Stimulated activated CD4-positive, alpha-beta T cell treated with anti-CD3 and anti-CD28 coated beads, TNF-alpha, amount 100 ng/mL, for 48 hours (primary cell): ENCODE measurements around the gene LMAN1.

ENCODE experiments used
- DNase-seq, 3 donors: peaks; one replicate each; pipeline ENCODE4 v3.0.0-alpha.2; 2020; ENCODE audit warnings: low read depth in 3 of 3

LMAN1 gene

DNA sequence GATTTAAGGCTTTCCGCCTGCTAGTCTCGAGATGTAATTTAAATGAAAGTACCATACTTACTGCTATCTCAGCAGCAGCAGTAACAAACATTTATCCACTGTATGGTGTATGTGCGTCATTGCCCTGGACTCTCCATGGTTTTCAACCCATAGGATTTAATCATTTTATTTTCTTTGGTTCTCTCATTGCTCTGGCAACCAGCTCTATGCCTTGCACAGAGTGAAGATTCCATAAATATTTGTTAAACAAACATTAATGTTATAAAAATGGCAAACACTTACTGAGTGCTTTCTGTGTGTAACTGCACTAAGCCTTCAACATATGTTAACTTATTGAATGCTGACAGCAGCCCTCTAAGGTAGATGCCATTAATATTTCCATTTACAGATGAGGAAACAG, 1.3 kb upstream of the LMAN1 start:
- DNase-seq = no peak

DNA sequence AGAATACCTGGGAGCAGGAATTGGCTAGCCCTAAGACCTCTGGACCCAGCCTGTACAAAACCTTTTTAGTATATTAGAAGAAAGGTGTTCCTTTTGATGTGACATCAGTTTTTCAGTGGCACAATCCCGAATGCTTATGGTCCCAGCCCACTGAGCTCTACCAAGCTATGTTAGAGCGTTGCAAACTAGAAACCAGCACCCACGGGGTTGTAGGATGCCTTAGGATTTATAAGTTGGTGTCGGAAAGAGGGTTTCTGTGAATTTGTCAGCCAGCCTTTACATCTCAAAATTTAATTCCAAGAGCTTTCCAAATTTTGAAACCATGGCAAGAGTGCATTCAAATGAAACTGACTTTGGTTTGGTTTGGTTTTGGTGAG, 499 bp upstream of the LMAN1 start:
- no peak for DNase-seq

DNA sequence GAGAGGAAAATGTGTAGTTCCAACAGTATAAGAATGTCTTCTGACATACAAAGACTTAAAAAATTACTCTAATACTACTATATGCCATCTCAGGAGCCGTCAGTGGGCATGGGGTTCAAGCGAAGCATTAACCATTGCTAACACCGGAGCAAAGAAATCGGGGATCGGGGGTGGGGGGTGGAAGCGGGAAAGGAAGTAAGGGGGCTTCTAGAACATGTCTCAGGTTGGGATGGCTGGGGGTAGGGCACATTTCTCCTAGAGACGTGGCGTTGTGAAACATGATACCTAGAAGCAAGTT, 702 bp downstream of the LMAN1 start:
- peak in 1 of 3 donors; percentile 7 for DNase-seq

DNA sequence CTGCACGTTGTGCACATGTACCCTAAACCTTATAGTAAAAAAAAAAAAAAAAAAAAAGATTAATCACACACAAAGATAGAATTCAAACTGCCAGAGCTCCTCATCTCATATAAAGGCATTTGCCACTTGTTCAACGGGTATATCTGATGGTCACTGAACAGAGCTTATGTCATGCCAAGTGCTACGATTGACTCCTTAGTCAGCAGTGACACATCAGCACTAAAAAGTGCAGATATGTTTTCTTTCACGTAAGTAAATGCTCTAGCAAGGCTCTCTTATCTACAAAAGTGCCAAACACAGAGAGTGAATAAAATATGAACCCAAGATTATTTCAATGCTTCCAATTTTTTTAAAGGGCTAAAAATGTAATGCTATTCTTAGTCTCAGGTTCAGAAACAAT, 1.1 kb downstream of the LMAN1 start:
- DNase-seq = no peak

DNA sequence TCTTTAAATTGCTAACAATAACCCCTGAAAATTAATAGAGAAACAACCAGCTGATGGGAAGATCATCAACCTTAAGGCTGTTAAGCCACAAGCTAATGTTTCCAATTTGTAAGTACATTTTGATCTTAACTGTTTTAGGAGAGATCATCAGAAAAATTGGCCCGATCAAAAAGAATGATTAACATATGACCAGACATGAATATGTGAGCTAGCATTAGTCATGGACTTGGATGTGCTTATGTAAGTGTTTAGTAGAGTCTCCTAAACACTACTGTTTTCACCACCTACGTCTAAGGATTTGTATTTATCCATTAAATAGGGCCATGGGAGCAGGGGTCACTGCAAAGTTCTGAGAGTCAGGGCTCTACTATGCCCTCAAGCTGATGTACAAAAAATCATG, 4.3 kb downstream of the LMAN1 start:
- no peak for DNase-seq

DNA sequence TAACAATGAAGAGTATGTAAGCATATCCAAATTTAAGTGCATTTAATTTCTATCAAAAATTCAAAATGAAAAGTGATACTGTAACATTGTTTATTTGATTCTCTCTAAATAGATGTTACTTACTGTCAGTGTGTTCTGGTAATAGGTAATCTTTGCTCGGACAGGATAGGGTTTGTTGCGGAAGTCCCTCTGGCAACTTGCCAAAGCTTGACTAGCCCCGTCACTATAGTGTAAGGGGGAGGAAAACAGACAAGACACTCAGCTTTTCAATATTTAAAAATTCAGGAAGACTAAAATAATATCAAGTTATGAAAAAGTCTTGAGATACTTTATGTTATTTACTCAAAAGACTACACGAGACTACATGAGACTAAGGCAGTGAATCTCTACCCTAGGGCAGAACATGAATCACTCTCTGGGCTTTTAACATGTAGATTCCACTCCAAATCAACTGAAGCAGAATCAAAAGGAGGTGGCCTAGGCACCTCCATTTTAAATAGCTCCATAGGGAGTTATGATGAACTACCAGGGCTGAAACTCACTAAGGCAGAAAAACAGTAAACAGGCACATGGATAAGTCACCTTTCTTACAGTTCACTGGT, 5.9 kb downstream of the LMAN1 start:
- DNase-seq = no peak

DNA sequence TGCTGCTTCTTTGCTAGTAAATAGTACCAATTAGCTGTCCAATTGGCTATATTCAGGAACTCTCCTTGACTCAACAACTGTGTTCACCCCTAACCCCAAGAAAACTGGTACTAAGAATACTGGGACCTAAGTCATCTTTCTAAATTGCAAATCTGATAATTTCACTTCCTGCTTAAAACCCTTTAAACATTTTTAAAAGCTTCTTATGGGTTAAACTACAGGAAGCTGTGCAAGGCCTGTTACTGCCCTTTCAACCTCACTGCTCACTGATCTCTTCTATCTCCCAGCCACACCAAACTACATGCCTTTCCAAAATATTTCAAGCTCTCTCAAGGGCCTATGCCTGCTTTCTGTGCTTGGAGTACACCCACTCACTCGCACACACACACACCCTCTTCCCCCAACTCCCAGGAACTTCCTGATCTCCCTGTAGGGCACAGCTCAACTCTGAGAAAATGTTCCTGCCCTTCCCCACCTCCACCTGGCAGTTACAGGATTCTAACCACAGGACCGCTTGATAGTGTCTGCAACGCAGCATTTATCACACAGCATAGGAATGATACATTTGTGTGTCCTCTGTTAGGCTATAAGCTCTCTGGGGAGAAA, 6.7 kb downstream of the LMAN1 start:
- no peak for DNase-seq

DNA sequence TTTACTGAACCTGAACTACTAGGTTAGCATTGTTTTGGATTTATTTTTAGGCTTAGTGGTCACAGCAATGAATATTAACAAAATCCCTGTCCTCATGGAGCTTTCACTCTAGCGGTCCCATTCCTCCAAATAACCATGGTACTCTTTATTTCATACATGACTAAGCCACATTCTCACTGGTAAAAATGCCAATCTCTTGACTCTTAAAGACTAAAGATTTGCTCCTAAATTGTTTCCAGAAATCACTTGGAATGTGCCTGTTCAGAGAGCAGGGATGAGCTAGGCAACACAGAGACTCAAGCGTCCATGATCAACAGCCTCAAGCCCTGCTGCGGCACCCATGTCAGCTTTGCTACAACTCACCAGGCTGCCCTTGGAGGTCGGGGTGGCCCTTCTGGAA, 13.5 kb downstream of the LMAN1 start:
- no peak for DNase-seq

DNA sequence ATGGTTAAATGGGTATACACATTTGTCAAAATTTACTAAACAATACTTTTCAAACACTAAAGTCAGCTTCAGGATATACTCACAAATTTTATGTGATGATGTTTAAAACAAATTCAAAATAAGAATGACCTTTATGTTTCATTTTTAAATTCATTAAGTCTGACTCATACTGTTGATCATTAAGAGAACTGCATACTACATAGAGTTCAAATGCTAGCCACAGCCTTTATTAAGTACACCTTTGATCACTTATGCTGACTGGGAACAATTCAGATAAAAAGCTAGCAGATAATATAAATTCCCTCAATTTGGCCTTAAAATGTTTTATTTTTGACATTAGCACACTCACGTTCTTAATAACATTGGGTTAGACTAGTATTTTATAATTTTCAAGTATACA, 14.1 kb downstream of the LMAN1 start:
- DNase-seq = no peak

DNA sequence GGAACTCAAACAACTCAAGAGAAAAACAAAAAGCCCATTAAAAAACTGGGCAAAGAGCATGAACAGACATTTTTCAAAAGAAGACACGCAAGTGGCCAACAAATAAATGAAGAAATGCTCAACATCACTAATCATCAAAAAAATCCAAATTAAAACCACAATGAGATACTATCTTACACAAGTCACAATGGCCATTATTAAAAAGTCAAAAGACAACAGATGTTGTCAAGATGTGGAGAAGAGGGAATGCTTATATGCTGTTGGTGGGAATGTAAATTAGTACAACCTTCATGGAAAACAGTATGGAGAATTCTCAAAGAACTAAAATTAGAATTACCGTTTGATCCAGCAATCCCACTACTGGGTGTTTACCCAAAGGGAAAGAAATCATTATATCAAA, 15.1 kb downstream of the LMAN1 start:
- DNase-seq = no peak

DNA sequence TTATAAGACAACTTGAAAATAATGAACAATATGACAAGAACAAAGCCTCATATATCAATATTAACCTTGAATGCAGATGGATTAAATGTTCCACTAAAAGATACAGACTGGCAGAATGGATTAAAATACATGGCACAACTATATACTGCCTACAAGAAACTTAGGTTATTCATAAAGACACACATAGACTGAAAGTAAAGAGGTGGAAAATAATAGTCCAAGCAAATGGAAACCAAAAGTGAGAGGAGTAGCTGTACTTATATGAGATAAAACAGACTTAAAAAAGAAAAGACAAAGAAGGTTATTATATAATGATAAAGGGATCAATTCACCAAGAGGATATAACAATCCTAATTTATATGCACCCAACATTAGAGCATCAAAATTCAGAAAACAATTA, 18.2 kb downstream of the LMAN1 start:
- no peak for DNase-seq

DNA sequence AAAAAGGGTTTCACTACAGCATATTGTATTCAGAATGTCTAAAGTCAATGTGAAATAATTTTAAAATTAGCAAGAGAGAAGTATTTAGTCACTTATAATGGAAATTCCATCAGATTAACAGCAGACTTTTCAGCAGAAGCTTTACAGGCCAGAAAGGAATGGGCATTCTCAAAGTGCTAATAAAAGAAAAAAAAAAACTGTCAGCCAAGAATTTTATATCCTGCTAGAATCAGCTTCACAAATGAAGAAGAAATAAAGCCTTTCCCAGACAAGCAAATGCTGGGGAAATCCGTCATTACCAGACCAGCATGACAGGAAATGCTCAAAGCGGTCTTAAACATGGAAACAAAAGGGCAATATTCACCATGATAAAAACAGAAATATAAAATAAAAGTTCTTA, 18.8 kb downstream of the LMAN1 start:
- DNase-seq = no peak

DNA sequence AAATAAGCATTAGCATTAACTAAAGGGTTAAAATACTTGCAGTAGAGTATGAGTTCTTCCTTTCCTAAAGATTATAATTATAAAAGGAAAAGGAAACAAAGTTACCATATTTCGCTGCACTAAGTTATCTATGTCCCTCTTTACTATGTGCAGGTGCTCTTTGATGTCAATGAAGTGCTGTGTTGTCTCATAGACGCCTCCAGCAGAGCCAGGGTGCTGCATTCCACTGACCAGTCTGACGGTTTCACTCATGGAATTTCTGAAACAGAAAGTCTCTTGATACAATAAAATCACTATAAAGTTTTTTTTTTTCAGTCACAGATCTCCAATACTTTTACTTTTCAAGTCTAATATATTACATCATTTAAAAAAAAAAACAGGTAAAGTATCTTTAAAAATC, 26.1 kb downstream of the LMAN1 start:
- no peak for DNase-seq

DNA sequence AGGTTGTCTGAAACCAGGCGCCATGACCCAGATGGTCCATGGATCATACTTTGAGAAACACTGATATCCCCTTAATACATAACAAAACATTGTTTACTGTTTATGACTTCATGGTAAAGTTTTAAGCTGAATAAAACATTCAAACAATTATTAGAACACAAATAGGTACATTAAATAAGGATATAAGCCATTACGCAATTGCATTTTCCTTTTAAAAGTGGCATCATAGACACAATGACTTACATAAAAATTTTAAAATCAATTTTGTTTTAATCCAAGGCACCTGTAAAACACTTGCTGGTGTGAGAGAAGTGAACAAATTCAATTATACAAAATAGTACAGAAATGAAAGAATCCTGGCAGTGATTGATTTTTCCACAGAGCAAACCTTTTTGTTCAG, 30.4 kb downstream of the LMAN1 start:
- DNase-seq = no peak

DNA sequence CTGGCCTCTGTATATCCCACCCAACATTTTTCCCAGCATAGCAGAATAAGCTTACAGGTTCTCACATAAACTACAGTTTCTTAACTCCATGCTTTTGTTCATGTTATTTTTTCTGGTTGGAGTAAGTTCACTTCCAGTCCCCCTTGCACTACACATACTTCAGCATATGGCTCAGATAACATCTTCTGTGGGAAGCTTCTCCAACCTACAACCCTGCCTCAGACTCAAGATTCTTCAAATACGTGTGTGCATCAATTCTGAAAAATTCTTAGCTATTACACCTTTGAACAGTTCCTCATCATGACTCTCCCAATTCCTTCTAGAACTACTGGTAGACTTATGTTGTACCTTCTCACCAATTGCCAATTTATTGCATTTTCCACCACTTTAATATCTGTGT, 33.1 kb downstream of the LMAN1 start:
- no peak for DNase-seq

DNA sequence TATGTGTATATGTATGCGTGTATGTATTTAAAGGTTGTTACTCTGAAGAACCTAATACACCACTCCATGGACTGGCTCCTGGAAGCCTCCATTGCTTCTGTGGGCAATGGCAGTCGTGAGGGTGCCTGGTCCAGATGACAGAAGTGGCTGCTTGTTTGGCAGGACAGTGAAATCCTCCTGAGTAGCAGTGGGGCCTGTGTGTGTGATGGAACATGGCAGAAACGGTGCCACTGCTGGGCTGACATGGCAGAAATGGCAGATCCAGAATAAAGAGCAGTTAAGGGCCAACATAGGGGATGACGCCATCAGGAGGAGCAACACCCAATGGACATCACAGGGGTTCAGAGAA, 34.5 kb downstream of the LMAN1 start:
- DNase-seq = no peak

DNA sequence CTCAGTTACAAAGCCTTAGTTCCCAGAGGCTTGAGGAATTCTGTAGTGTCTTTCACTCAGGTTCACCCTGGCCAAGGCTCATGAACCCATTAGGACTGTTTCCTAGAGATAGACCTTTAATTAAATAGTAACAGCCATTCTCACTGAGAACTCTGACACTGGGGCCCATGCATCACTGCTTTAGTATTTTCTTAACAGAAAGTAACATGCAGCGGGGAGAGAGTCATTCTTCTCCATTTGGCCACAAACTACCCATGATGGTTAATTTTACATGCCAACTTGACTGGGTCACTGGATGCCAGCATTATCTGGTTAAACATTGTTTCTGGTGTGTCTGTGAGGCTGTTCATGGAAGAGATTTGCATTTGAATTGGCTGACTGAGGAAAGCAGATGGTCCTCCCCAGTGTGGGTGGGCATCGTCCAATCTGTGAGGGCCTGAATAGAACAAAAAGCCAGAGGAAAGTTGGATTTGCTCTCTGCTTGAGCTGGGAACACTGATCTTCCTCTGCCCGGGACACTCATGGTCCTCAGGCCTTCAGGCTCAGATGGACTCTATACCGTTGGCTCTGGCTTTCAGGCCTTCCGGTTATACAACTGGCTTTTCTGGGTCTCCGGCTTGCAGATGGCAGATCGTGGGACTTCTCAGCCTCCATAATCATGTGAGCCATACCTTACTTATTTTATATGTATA, 35.0 kb downstream of the LMAN1 start:
- no peak for DNase-seq

DNA sequence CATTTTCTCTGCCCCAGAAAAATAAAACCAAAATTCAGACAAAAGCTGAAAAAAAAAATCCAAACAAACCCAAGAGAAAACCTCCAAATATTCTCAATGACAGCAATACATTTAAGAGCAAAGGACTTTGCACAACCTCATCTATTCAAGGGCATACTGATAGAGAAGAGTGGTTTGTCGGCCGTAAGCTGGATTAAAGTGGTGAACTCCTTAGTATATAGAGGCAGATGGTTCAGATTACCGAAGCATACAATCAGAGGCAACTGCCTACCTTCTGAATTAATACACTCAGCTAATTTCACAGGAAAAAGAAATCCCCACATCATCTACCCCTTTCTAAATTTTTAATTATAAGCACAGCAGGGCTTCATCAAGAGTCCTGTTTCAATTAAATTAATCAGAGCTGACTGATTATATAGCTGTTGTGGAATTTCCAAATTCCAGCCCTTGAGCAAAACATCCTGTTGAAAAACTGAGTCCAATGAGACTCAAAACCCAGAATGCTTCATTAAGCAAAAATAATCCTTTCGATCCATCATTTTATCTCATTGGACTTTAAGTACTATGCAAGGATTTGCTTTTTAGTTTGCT, 40.5 kb downstream of the LMAN1 start, which contains the start of gene CPLX4:
TSS of gene CPLX4 (minus strand) at position 190 of the 591 bp plus-strand sequence. CDS start at position 3, 187 bp downstream.
- DNase-seq = no peak

DNA sequence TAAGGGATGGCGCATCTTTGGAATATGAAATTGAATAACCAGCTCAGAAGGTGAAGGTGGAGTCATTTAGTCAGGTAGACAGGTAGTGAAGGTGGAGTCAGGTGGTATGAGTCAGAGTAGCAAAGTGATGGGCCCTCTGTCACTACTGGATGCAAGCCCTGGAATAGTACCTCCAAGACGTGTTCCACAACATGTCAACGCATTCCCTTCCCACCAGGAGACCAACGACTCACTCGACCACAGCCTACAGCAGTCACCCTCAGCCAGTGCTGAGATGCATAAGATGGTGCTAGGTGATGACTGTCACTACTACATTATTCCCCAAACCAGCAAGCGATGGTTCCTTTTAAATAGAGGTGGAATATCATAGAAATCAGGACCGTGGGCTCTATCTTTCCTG, 47.4 kb downstream of the LMAN1 start:
- DNase-seq = no peak

DNA sequence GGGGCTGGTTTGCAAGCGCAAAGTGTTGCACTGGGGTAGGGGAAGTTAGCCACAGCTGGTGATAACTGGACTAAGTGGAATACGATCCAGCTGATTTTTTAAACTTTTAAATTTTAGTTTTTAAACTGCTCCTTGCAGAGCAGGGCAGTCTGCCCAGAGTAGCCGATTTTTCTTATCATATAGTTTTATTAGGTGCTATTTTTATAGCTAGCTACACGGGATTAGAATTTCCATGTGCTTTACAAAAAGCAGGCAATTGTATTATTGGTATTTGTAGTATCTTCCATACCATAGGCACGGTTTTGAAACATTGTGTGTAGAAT, 50.2 kb downstream of the LMAN1 start:
- DNase-seq = no peak

DNA sequence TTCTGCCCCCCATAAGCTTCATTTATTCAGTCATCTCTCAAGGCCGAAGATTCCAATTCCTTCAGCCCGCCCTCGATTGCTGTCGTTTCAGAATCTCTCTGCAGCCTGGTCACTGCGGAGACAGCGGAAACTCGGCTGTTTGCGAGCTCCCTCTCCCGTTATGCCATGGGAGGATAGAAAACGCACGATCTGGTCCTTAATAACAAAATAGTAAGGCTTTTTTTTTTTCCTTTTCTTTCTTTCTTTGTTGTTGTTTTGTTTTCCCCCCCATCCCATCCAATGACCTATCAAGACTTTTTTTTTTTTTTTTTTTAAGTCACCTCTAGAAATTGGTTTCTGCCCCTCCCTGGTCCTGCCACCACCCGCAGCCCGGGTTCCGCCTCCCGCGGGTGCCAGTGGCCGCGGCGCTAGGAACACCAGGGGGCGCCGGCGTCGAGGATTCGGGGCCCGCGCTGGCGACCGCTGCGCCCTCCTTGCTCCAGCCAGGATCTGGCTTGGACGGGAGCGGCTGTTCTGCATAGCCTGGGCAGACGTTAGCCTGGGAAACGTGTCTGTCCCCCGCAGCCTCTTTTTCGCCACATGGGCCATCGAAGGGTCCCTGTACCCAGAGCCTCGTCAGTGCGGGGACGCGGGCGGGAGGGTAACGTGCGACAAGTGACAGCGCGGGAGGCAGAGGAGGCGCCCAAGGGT, 50.7 kb downstream of the LMAN1 start:
- peak; percentile 35 to 61 (median 52) for DNase-seq

DNA sequence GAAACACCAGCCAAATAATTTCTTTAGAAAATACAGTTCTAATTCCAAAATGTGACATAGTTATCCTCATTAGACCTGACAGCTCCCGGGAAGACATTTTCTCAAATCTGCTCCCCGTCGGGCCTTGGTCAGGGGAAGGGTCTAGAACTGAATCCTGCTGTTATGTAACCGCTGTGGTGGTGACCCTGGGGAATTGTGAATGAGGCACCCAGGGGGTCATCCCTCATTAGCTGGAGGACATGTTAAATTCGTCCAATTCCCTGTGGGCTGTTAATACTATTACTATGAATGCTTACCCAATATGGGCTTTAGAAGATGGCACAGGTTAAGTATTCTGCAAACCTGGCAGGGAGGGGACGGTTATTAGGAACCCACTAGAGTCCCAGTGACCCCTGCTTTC, 52.4 kb downstream of the LMAN1 start:
- DNase-seq = no peak

DNA sequence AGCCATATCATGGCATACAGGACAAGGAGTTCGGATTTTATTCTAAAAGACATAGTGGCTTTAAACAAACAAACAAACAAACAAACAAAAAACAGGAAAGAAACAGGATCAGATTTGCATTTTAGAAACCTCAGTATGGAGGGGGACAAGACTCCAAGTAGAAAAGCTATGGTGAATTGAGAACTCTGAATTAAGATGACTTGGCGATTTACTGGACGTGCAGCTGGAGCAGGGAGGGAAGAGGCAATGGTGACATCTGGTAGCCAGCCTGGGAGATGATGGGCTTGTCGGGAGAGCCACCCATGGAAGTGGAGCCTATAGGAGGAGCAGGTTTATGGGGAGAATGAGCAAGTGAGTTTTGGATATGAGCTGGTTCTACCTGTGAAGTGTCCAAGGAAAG, 53.8 kb downstream of the LMAN1 start:
- no peak for DNase-seq
